ENCODE results near the gene CACNG7.
"Not testable (repeated sequence)": the region's sequence is repeated elsewhere in the genome, so short reads cannot be mapped to it uniquely, and the experiment has no call there.

Gene CACNG7

DNA sequence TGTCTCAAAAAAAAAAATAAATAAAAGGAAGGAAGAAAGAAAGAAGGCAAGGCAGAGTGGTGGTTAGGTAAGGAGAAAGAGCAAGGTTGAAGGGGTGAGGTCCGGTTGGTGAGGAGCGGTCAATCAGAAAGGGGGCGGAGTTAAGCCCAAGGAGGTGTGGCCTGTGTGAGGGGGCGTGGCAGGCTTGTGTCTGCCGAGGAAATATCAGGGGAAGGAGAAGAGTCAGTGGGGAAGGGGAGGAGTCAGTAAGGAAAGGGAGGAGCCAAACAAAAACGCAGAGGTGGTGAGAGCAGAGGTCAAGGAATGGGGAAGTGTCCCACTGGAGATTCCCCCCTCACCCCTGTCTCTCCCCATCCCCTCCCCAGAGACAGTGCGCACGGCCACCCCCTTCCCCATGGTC lies 5.9 kb downstream of the CACNG7 start:
- Mint-ChIP-seq H3K9me3 (peaks cover 6% of the 10 kb centered on the region), H3K4me3 (no peak overlapping the region), H3K27me3 (peaks cover 62% of the 10 kb centered on the region), H3K27ac (ENCODE audit: low read depth) (no peak overlapping the region), H3K4me1 (no peaks in the 10 kb centered on the region), H3K36me3 (ENCODE audit: insufficient read depth) (peaks cover 2% of the 10 kb centered on the region)
- ATAC-seq (replicated peaks; ENCODE audit: extremely low read depth, poor library complexity, severe bottlenecking) (no peak), DNase-seq (ENCODE audit: low spot score in 2 of 2) (no peak)

DNA sequence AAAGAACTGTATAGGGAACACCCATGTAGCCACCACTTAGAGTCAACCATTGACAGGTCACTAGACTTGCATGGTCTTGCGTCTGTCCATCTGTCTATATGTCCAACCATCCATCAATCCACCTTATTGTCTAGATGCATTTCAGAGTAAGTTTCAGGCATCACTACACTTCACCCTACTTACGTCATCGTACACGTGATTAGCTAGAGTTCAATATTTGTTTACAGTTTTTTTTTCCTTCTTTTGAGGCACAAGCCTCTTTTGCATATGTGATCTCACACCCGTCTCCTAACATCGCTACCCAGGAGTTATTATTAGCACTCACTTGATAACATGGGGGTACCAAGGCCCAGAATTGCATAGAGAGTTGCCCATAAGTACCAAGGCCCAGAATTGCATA lies 6.9 kb downstream of the CACNG7 start:
- H3K4me3 Mint-ChIP-seq, result no peak overlapping the region
- H3K4me1 Mint-ChIP-seq, result no peaks in the 10 kb centered on the region
- peaks cover 6% of the 10 kb centered on the region for H3K9me3 Mint-ChIP-seq
- DNase-seq (ENCODE audit: low spot score in 2 of 2) (no peak), ATAC-seq (replicated peaks; ENCODE audit: extremely low read depth, poor library complexity, severe bottlenecking) (no peak)
- H3K27me3 Mint-ChIP-seq, result peaks cover 52% of the 10 kb centered on the region
- no peak overlapping the region for H3K27ac Mint-ChIP-seq (ENCODE audit: low read depth)
- peaks cover 2% of the 10 kb centered on the region for H3K36me3 Mint-ChIP-seq (ENCODE audit: insufficient read depth)

DNA sequence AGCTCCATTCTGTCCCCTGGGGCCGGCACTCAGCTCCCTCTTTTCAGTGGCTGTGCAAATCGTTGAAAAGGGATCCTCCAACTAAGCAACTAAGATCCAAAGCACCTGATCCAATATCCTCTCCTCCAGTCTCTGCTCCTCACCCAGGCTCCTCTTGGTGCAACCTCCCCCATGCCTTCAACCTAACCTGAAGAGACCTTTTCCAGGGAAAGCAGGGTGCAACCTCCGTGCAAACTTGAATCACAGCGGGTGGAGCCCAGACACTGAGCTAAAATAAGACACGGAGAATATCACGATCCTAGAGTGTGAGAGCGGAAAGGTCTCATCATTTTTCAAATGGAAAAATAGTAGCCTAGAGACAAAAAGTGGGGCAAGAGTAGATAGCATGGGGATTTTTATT lies 8.3 kb downstream of the CACNG7 start:
- Mint-ChIP-seq H3K27me3 (peaks cover 38% of the 10 kb centered on the region), H3K36me3 (ENCODE audit: insufficient read depth) (no peaks in the 10 kb centered on the region)
- no peak for DNase-seq (ENCODE audit: low spot score in 2 of 2)

DNA sequence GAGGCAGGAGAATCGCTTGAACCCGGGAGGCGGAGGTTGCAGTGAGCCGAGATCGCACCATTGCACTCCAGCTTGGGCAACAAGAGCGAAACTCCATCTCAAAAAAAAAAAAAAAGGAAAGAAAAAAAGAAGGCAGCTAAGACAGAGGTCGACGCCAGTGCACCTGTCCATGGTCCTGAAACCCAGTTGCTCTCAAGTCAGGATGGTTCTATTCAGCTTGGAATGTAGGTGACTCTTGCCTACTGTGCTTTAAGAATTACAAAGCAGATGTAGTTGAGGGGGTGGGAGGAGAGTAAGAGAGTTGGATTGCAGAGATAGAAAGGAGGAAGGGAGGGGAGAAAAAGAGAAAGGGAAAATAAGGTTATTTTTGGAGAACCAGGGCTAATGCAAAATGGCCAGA lies 18.7 kb downstream of the CACNG7 start:
- no peak overlapping the region for H3K27ac Mint-ChIP-seq (ENCODE audit: low read depth)
- no peaks in the 10 kb centered on the region for H3K27me3 Mint-ChIP-seq
- DNase-seq (ENCODE audit: low spot score in 2 of 2) (no peak), ATAC-seq (replicated peaks; ENCODE audit: extremely low read depth, poor library complexity, severe bottlenecking) (no peak)
- no peak overlapping the region for H3K4me3 Mint-ChIP-seq
- H3K36me3 Mint-ChIP-seq (ENCODE audit: insufficient read depth), result peaks cover 2% of the 10 kb centered on the region
- H3K9me3 Mint-ChIP-seq, result peaks cover 5% of the 10 kb centered on the region
- H3K4me1 Mint-ChIP-seq, result no peaks in the 10 kb centered on the region

More for the DNA sequence above, 8.3 kb downstream of the CACNG7 start:
- Mint-ChIP-seq H3K4me1 (no peaks in the 10 kb centered on the region), H3K4me3 (no peak overlapping the region), H3K27ac (ENCODE audit: low read depth) (no peak overlapping the region), H3K9me3 (peaks cover 6% of the 10 kb centered on the region)
- ATAC-seq (replicated peaks; ENCODE audit: extremely low read depth, poor library complexity, severe bottlenecking), result no peak

DNA sequence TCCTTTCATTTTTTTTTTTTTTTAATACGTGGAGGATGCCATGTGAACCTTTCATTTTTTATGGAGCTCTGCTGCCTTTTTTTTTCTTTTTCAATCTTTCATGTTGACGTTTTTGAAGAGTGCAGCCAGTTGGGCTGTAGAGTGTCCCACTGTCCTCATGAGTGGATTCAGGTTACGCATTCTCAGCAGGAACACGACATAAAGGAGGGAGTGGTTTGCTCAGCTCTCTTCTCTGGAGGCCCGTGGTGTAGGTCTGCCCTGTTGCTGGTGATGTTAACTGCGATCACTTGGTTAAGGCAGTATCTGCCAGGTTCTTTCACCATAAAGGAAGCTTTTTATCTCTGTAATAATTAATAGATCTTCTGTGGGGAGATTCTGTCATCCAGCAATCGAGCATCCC lies 27.0 kb downstream of the CACNG7 start:
- Mint-ChIP-seq H3K36me3 (ENCODE audit: insufficient read depth) (no peaks in the 10 kb centered on the region), H3K4me1 (no peaks in the 10 kb centered on the region), H3K27ac (ENCODE audit: low read depth) (no peak overlapping the region), H3K27me3 (peaks cover 41% of the 10 kb centered on the region), H3K9me3 (no peaks in the 10 kb centered on the region), H3K4me3 (no peak overlapping the region)
- DNase-seq (ENCODE audit: low spot score in 2 of 2) (no peak), ATAC-seq (replicated peaks; ENCODE audit: extremely low read depth, poor library complexity, severe bottlenecking) (no peak)

DNA sequence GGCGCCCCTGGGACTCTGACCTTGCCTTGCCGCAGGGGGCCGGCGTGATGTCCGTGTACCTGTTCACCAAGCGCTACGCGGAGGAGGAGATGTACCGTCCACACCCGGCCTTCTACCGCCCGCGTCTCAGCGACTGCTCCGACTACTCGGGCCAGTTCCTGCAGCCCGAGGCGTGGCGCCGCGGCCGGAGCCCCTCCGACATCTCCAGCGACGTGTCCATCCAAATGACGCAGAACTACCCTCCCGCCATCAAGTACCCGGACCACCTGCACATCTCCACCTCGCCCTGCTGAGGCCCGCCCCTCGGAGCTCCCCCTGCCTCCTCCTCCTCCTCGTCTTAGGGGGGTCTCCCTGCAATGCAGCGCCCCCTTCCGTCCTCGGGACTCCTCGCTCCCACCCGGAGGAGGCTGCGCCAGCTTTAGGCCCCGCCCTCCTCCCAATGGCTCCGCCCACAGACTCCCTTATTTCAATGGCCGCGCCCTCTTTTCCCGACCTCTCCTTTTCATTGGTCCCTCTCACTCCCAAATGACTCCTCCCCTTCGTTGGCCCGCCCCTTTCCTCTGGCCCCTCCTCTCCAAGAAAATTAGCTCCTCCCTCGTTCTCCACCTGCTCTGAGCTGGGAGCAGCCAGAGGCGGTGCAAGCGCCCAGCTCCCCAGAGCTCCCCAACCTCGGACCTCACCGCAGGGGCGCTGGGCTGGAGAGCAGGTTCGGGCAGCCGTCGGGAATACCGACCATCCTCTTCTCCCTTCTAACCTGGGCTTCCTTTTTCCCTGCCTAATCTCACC lies 33.1 kb downstream of the CACNG7 start:
- Mint-ChIP-seq H3K4me1 (peaks cover 8% of the 10 kb centered on the region), H3K9me3 (peaks cover 5% of the 10 kb centered on the region), H3K27ac (ENCODE audit: low read depth) (no peak overlapping the region), H3K4me3 (no peak overlapping the region), H3K36me3 (ENCODE audit: insufficient read depth) (no peaks in the 10 kb centered on the region), H3K27me3 (peaks cover 84% of the 10 kb centered on the region)
- ATAC-seq (replicated peaks; ENCODE audit: extremely low read depth, poor library complexity, severe bottlenecking) (no peak), DNase-seq (ENCODE audit: low spot score in 2 of 2) (no peak)

DNA sequence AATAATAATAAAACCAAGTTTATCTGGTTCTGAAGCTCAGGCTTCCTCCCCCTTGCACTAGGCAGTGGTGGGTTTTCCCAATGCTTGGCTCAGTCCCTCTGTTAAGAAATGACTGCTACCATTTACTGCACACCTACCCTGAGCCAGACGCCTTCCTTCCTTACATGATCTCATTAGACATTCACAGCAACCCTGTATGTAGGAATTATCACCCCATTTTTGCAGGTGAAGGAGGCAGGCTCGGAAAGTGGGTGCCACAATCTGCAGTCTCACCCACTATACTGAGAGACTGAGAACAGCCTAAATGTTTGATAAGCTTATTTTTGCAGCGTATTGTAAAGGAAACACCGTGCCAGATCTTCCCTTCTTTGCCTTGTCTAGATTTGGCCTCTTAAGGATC lies 35.3 kb downstream of the CACNG7 start:
- H3K27me3 Mint-ChIP-seq, result peaks cover 77% of the 10 kb centered on the region

DNA sequence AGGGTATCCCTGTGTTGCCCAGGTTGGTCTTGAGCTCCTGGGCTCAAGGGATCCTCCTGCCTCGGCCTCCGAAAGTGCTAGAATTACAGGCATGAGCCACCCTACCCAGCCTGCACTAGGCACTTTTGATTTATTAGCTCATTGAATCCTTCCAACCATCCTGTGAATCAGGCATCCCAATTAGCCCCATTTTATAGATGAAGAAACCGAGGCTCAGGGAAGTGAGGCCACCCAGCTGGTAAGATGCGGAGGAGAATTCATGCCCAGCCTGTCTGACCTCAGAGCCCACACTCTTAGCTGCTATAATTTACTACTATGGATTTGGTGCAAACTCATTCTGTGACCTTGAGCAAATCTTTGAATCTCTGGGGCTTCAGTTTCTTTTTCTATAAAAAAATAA lies 35.9 kb downstream of the CACNG7 start:
- DNase-seq (ENCODE audit: low spot score in 2 of 2) (no peak), ATAC-seq (replicated peaks; ENCODE audit: extremely low read depth, poor library complexity, severe bottlenecking) (no peak)
- H3K4me3 Mint-ChIP-seq, result no peak overlapping the region

More for the DNA sequence above, 35.3 kb downstream of the CACNG7 start:
- peaks cover 8% of the 10 kb centered on the region for H3K4me1 Mint-ChIP-seq
- H3K36me3 Mint-ChIP-seq (ENCODE audit: insufficient read depth), result no peaks in the 10 kb centered on the region
- H3K4me3 Mint-ChIP-seq, result no peak overlapping the region
- ATAC-seq (replicated peaks; ENCODE audit: extremely low read depth, poor library complexity, severe bottlenecking) (no peak), DNase-seq (ENCODE audit: low spot score in 2 of 2) (no peak)
- peaks cover 5% of the 10 kb centered on the region for H3K9me3 Mint-ChIP-seq
- H3K27ac Mint-ChIP-seq (ENCODE audit: low read depth), result no peak overlapping the region

DNA sequence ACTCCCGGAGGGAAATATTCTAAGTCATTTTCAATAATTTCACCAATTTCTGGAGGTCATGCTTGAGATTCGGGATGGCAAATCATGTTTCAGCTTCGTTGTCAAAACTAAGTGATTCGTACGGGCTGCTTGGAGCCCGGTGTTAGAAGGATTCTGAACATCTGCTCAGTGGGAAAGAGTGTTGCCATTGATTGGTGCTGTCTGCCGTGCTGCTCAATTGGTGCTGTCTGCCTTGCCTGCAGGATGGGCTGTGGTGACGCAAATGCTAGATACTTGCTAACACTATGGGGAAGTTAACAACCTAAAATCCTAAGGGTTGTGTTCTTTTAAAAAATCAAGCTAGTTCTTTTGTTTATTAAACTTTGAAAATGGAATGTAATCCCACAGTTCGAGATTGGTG lies 36.4 kb downstream of the CACNG7 start:
- DNase-seq (ENCODE audit: low spot score in 2 of 2) (no peak), ATAC-seq (replicated peaks; ENCODE audit: extremely low read depth, poor library complexity, severe bottlenecking) (no peak)
- Mint-ChIP-seq H3K36me3 (ENCODE audit: insufficient read depth) (no peaks in the 10 kb centered on the region), H3K27me3 (peaks cover 67% of the 10 kb centered on the region), H3K4me3 (no peak overlapping the region), H3K27ac (ENCODE audit: low read depth) (no peak overlapping the region), H3K9me3 (peaks cover 5% of the 10 kb centered on the region), H3K4me1 (peaks cover 8% of the 10 kb centered on the region)

More for the DNA sequence above, 35.9 kb downstream of the CACNG7 start:
- no peak overlapping the region for H3K27ac Mint-ChIP-seq (ENCODE audit: low read depth)
- peaks cover 5% of the 10 kb centered on the region for H3K9me3 Mint-ChIP-seq
- peaks cover 8% of the 10 kb centered on the region for H3K4me1 Mint-ChIP-seq
- no peaks in the 10 kb centered on the region for H3K36me3 Mint-ChIP-seq (ENCODE audit: insufficient read depth)
- H3K27me3 Mint-ChIP-seq, result peaks cover 72% of the 10 kb centered on the region

DNA sequence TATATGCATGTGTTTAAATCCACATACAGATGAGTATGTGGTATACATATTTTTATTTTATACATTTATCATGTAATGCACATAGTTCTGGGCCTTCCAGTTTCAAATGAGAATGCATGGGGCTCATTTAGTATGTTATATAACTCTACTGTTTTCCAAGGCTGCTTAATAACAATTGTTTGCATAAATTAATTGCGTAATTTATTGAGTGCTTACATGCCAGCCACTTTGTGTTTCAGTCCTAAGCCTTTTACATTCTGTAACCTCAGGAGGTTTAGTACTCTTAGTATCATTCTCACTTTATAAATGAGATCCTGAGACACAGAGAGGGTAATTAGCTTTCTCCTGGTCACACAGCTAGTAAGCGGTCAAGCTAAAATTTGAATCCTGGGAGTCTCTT lies 36.9 kb downstream of the CACNG7 start:
- Mint-ChIP-seq H3K27ac (ENCODE audit: low read depth) (no peak overlapping the region), H3K4me3 (no peak overlapping the region), H3K27me3 (peaks cover 61% of the 10 kb centered on the region), H3K9me3 (peaks cover 5% of the 10 kb centered on the region), H3K4me1 (peaks cover 8% of the 10 kb centered on the region), H3K36me3 (ENCODE audit: insufficient read depth) (no peaks in the 10 kb centered on the region)
- DNase-seq (ENCODE audit: low spot score in 2 of 2) (no peak), ATAC-seq (replicated peaks; ENCODE audit: extremely low read depth, poor library complexity, severe bottlenecking) (no peak)

DNA sequence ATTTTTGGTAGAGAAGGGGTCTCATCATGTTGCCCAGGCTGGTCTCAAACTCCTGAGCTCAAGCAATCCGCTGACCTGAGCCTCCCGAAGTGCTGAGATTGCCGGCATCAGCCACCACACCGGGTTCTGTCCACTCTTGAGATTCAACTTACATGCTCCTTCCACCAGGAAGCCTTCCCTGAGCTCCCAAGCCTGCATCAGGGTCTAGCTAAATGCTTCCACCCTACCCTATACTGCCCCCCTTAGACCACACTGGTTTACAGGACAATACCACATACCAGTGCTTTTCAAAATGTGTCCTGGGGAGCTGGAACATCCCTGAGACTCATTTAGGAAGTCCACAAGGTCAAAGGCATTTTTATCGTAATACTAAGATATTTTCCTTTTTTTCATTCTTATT lies 38.5 kb downstream of the CACNG7 start:
- no peak for ATAC-seq (replicated peaks; ENCODE audit: extremely low read depth, poor library complexity, severe bottlenecking)
- Mint-ChIP-seq H3K27me3 (peaks cover 60% of the 10 kb centered on the region), H3K27ac (ENCODE audit: low read depth) (no peak overlapping the region)

DNA sequence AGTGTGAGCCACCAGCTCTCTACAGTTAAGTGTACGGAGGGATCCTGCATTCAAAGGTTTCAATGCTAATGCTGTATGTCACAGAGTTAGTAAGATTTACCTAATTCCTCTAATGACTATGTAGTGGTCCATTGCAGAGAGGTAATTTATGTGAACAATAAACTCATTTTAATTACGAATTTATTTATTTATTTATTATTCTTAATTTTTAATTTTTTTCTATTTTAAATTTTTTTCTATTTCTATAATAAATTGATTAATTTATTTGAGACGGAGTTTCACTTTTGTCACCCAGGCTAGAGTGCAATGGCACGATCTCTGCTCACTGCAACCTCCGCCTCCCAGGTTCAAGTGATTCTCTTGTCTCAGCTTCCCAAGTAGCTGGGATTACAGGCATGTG lies 39.5 kb downstream of the CACNG7 start:
- peaks cover 52% of the 10 kb centered on the region for H3K27me3 Mint-ChIP-seq

More for the DNA sequence above, 38.5 kb downstream of the CACNG7 start:
- DNase-seq (ENCODE audit: low spot score in 2 of 2), result no peak
- no peak overlapping the region for H3K4me3 Mint-ChIP-seq
- H3K36me3 Mint-ChIP-seq (ENCODE audit: insufficient read depth), result no peaks in the 10 kb centered on the region
- peaks cover 3% of the 10 kb centered on the region for H3K9me3 Mint-ChIP-seq
- peaks cover 6% of the 10 kb centered on the region for H3K4me1 Mint-ChIP-seq

DNA sequence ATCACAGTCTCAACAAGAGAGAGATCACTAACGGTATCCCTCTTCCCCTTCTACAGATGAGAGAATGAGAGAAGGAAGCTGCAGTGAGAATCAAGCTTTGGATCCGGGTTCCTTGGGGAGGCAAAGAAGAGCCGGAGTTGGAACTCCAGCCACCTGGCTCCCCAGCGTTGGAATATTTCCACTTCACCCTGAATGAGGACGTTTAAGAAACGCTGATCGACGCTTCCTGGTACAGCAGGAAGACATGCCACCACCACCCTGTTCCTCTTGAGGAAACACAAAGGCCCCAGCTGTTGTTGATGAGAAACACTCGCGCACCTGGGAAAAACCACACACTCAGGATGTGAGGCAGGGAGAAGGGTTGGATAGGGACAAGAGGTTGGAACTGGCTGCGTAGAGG lies 42.4 kb downstream of the CACNG7 start:
- Mint-ChIP-seq H3K27ac (ENCODE audit: low read depth) (no peak overlapping the region), H3K4me1 (no peaks in the 10 kb centered on the region), H3K27me3 (peaks cover 47% of the 10 kb centered on the region), H3K9me3 (no peaks in the 10 kb centered on the region), H3K36me3 (ENCODE audit: insufficient read depth) (no peaks in the 10 kb centered on the region), H3K4me3 (no peak overlapping the region)
- ATAC-seq (replicated peaks; ENCODE audit: extremely low read depth, poor library complexity, severe bottlenecking), result no peak
- DNase-seq (ENCODE audit: low spot score in 2 of 2), result no peak

More for the DNA sequence above, 39.5 kb downstream of the CACNG7 start:
- H3K27ac Mint-ChIP-seq (ENCODE audit: low read depth); H3K4me1 Mint-ChIP-seq; ATAC-seq (replicated peaks; ENCODE audit: extremely low read depth, poor library complexity, severe bottlenecking); DNase-seq (ENCODE audit: low spot score in 2 of 2); H3K36me3 Mint-ChIP-seq (ENCODE audit: insufficient read depth); H3K4me3 Mint-ChIP-seq; H3K9me3 Mint-ChIP-seq: not testable (repeated sequence)
